NCI-H2107 (cell line): ENCODE measurements around the gene CLEC3B.
"Not testable (repeated sequence)": the region's sequence is repeated elsewhere in the genome, so short reads cannot be mapped to it uniquely, and the experiment has no call there.

ENCODE experiments used
- DNase-seq: peaks from one replicate; lab custom pipeline; 2025; lab: John Stamatoyannopoulos, UW

Gene CLEC3B

GRCh38 chr3:45035441-45036301, 9.6 kb downstream of the CLEC3B start:
- DNase-seq, result no peak

GRCh38 chr3:45037720-45038455, 11.8 kb downstream of the CLEC3B start:
- peak; percentile 30 for DNase-seq

- DNase-seq, result no peak
Measured at GRCh38 chr3:45041666-45042065, 15.6 kb downstream of the CLEC3B start.

- no peak for DNase-seq
Measured at GRCh38 chr3:45042162-45042561, 16.1 kb downstream of the CLEC3B start.

- DNase-seq, result no peak
Measured at GRCh38 chr3:45043728-45044299, 17.7 kb downstream of the CLEC3B start.

- no peak for DNase-seq
Measured at GRCh38 chr3:45048244-45048643, 22.1 kb downstream of the CLEC3B start.

- DNase-seq, result no peak
Measured at GRCh38 chr3:45049807-45050206, 23.7 kb downstream of the CLEC3B start.

GRCh38 chr3:45051685-45052084, 25.6 kb downstream of the CLEC3B start:
- no peak for DNase-seq

GRCh38 chr3:45053805-45054195, 27.7 kb downstream of the CLEC3B start:
- not testable (repeated sequence) for DNase-seq

- no peak for DNase-seq
Measured at GRCh38 chr3:45054196-45054857, 28.2 kb downstream of the CLEC3B start.

- no peak for DNase-seq
Measured at GRCh38 chr3:45055032-45055410, 28.9 kb downstream of the CLEC3B start.

- DNase-seq, result no peak
Measured at GRCh38 chr3:45055411-45056143, 29.5 kb downstream of the CLEC3B start.

GRCh38 chr3:45056608-45057301, 30.7 kb downstream of the CLEC3B start:
- DNase-seq, result no peak

GRCh38 chr3:45057557-45057956, 31.5 kb downstream of the CLEC3B start:
- no peak for DNase-seq

- no peak for DNase-seq
Measured at GRCh38 chr3:45059132-45059531, 33.0 kb downstream of the CLEC3B start.

- no peak for DNase-seq
Measured at GRCh38 chr3:45060165-45060892, 34.2 kb downstream of the CLEC3B start.

GRCh38 chr3:45062697-45063070, 36.6 kb downstream of the CLEC3B start:
- no peak for DNase-seq

- no peak for DNase-seq
Measured at GRCh38 chr3:45064512-45065372, 38.6 kb downstream of the CLEC3B start.

- no peak for DNase-seq
Measured at GRCh38 chr3:45065373-45065720, 39.2 kb downstream of the CLEC3B start.
